Stimulated activated CD8-positive, alpha-beta memory T cell treated with anti-CD3 and anti-CD28 coated beads, Interleukin-12 subunit alpha, Interleukin-12 subunit beta, amount 100 ng/mL, for 4 hours (primary cell): ENCODE results near the gene GLIS1.

Experiments used
- DNase-seq: peaks from one replicate; pipeline ENCODE4 v3.0.0-alpha.2; 2020; ENCODE audit warnings: low read depth

The GLIS1 gene

GRCh38 chr1:53678938-53679825 is 59.8 kb downstream of the GLIS1 start:
- DNase-seq: no peak

DNA sequence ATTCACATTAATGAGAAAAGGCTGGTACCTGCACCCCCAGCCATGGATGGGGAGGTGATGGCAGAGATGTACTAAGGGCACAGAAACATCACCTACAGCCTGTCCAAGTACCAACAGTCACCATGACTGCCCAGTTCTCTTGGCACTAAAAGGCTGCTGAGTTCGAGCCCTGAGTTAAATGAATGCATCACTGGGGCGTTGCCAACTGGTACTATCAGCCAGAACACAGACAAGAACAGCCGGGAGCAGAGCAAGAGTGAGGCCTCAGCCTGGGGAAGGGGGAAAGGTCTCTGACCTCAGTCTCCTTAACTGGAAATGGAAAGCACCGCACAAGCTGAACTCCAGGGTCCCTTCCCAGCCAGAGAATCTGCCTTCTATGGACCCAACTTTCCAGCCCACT is 60.5 kb downstream of the GLIS1 start:
- DNase-seq: no peak

- DNase-seq: no peak
These were observed 60.9 kb downstream of the GLIS1 start for GRCh38 chr1:53678046-53678445.

GRCh38 chr1:53677486-53677885 is 61.5 kb downstream of the GLIS1 start:
- no peak for DNase-seq

GRCh38 chr1:53672785-53673184 is 66.2 kb downstream of the GLIS1 start:
- no peak for DNase-seq

GRCh38 chr1:53672243-53672642 is 66.7 kb downstream of the GLIS1 start:
- no peak for DNase-seq

GRCh38 chr1:53669621-53670191 is 69.3 kb downstream of the GLIS1 start:
- DNase-seq: no peak

DNA sequence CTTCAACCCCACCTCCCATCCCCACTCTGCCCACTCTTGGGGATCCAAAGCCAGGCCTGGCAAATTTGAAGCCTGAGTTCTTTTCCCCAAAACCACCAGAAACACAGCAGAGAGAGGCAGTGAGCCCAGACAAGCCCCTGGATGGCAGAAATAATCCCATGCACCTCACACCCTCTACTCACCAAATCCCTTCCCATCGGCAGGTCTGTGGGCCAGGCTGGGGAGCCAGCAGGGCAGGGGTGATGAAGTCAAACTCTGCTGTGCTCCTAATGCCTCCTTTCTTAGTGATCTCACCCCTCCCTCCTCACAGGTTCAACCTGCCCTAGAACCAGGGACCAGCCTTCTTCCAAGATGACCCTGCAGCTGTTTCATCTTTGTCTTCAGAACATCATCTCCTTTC is 72.4 kb downstream of the GLIS1 start:
- no peak for DNase-seq

DNA sequence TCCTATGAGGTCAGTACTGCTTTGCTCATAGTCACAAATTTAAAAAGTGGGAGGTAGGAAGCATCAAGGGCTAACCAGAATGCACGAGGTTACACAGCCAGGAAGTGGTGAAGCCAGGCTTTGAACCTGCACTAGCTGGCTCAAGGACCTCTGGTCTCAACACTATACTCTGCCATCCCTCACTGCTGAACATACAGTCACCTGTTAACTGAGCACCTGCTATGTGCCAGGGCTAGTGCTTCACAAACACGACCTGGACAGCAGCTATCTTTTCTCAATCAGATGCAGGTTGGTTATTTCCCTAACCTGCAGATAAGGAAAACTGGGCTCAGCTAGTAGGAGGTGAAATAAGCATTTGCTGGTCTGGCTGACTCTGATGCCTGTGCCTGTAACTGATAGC is 73.0 kb downstream of the GLIS1 start:
- DNase-seq: no peak

GRCh38 chr1:53663529-53664300 is 75.2 kb downstream of the GLIS1 start:
- no peak for DNase-seq

DNA sequence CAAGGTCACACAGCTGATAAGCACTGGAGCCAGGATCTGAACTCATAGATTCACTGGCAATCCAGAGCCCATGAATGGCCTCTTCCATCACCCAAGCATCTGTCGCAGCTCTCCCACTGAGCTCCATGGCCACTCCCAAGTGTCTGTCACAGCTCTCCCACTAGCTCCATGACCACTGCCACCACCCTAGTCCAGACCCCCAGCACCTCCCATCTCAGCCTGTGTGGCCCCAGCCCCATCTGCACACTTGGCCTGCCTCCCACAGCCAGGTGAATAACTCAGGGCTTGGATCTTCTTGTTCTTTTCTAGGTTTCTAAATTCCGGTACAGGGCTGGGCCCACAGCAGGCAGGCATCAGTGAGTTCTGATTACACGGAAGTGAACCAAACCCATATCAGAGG is 76.0 kb downstream of the GLIS1 start:
- DNase-seq: no peak

GRCh38 chr1:53662169-53662568 is 76.8 kb downstream of the GLIS1 start:
- no peak for DNase-seq

GRCh38 chr1:53661496-53661895 is 77.5 kb downstream of the GLIS1 start:
- no peak for DNase-seq

GRCh38 chr1:53660666-53661065 is 78.3 kb downstream of the GLIS1 start:
- no peak for DNase-seq

DNA sequence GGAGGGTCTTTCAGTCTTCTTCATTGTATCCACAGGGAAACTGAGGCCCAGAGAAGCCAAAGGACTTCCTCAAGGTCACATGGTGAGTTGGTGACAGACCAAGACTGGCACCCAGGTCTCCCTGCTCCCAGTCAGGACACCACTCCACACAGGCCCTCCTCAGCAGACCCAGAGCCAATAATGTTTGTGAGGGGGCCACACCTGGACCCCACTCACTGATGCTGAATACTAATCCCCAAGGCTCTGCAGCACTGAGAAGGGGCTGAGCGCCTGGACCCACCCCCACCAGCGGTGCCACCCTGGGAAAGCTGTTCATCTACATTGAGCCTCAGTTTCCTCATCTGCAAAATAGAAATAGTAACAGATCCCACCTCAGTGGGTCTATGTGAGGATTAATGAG is 79.5 kb downstream of the GLIS1 start:
- DNase-seq: no peak

GRCh38 chr1:53658489-53659230 is 80.3 kb downstream of the GLIS1 start:
- DNase-seq: no peak

GRCh38 chr1:53657891-53658396 is 81.0 kb downstream of the GLIS1 start:
- no peak for DNase-seq

DNA sequence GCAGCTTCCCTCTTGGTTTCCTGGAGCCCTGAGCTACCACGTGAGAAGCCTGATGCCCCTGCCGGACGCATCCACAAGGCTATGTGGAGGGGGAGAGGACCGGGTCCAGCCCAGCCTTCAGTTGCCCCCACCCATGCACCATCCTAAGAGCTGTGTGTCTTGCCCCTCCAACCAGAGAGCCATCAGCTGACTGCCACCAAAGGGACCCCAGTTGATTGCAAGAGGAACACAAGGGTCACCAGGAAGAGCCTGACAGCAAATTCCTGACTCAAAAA is 81.5 kb downstream of the GLIS1 start:
- DNase-seq: no peak

DNA sequence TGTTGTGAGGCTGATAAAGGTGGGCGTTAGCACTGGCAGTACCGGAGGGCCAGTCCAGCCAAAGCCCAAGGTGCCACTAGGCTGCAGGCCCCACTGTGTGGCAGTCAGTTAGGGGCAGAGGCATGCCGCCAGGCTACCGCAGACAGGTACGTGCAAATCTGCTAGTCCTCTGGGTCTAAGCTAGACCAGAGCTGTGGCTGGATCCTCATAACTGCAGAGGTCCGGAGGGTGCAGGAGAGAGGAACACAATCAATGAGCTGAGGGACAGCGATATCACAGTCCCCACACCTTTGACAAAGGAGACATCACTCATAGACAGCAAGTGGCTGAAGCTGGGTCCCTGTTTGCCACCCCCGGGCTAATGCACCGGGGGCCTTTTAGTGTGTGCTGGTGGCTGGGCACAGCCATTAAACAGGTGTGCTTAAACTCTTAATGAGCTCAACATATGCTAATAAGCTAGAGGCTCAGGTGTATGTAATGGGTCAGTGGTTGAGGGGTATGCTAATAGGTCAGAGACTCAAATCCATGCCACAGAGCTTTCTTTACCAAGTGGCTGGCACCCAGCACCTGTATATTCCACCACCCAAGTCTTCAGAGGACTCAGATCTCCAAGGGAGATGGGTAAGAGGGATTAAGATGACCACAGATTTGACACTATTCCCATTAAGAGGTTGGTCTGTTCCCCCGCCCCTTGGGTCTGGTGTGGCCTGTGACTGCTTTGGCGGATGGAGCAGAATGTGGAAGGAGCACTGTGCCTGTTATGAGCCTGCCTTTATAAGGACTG is 82.0 kb downstream of the GLIS1 start:
- no peak for DNase-seq

DNA sequence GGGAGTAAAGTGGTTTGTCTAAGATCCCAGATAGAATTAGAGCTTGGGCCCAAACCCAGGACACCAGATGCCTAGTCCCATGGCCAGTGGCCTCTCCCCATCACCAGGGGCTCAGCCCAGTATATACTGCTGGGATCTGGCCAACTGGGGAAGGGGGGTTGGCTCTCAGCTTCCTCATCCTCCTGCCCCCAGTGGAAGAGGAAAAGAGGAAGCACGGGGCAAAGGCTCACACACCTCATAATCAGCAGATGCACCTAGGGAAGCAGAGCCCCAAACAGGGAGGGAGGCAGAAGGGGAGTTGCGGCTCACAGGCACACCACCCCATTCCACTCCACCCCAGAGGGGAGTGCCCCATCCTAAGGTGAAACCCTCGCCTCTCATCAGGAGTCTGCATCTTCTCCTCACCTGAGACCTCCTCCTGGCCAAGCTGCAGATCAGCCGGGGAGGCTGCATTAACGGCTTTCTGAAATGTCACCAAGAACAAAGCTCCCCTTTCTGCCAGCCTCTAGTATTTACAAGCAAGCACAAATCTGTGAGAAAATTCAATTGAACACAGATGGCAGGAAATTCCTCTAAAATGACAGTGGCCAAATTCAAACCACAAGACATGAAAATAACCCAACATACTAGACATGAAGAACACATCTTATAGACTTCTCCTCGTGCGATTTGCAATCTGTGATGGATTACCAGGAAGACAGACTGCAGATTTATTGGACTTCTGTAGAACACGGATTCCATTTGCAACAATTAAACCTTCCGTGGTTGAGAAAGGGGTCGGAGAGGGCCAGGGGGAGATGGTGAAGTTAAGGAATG is 82.8 kb downstream of the GLIS1 start:
- DNase-seq: no peak
